OCI-LY7 (cell line): Measurements from ENCODE around the gene CEP83. TPM values are rescaled to one million over a fixed set of nuclear protein-coding genes. Genes with fewer than 3 reads are reported as not detected.

Experiments
- BruUV-seq: library from RNA; stranded (reverse); fragments of 400-500 nt; replicated peaks from 2 replicates; lab custom pipeline; 2021; lab: Mats Ljungman, UMichigan
- CTCF ChIA-PET: fragments of 300-600 bp; sonication (Branson Sonifier 250); formaldehyde crosslinking; loops from one replicate; lab custom pipeline; 2022; ENCODE audit warnings: antibody characterized with exemption; ENCODE audit not compliant: unreplicated experiment; lab: Charles Lee
- POLR2A ChIA-PET: fragments of 300-600 bp; sonication (Branson Sonifier 250); formaldehyde crosslinking; loops from one replicate; lab custom pipeline; 2022; ENCODE audit warnings: antibody characterized with exemption; lab: Charles Lee
- DNase-seq: peaks from one replicate; pipeline ENCODE4 v3.0.0-alpha.2; 2015; ENCODE audit warnings: low spot score
- H2AFZ ChIP-seq: fragments of 200-600 bp; sonication (generic), shearing (Covaris generic); 2 replicates; pipeline ENCODE4 v1.6.1; 2014; ENCODE audit warnings: mild to moderate bottlenecking, antibody characterized with exemption, low read length, moderate library complexity
- H3K27ac ChIP-seq: fragments of 200-600 bp; sonication (generic); 2 replicates; pipeline ENCODE4 v1.5.1; 2014; ENCODE audit warnings: mixed run types, low read depth, mild to moderate bottlenecking, moderate library complexity, low read length, inconsistent platforms; ENCODE audit not compliant: poor library complexity, severe bottlenecking
- H3K36me3 ChIP-seq: fragments of 200-600 bp; sonication (generic); 2 replicates; pipeline ENCODE4 v1.6.1; 2014; ENCODE audit warnings: mild to moderate bottlenecking, antibody characterized with exemption, low read length, moderate library complexity, mixed read lengths; ENCODE audit not compliant: insufficient read depth
- H3K4me1 ChIP-seq: fragments of 200-600 bp; sonication (generic); 2 replicates; pipeline ENCODE4 v1.5.1; 2014; ENCODE audit warnings: mild to moderate bottlenecking, low read length; ENCODE audit not compliant: insufficient read depth, poor library complexity, severe bottlenecking
- H3K4me2 ChIP-seq: fragments of 200-600 bp; sonication (generic); 2 replicates; pipeline ENCODE4 v1.6.1; 2014; ENCODE audit warnings: mild to moderate bottlenecking, low read length
- H3K4me3 ChIP-seq: fragments of 200-600 bp; sonication (generic); 2 replicates; pipeline ENCODE4 v1.5.1; 2014; ENCODE audit warnings: mild to moderate bottlenecking, low read depth, low read length; ENCODE audit not compliant: poor library complexity, severe bottlenecking
- H3K79me2 ChIP-seq: fragments of 200-600 bp; sonication (generic); 2 replicates; pipeline ENCODE4 v1.6.1; 2016; ENCODE audit warnings: low read depth, mild to moderate bottlenecking, low read length, moderate library complexity, mixed read lengths; ENCODE audit not compliant: insufficient read depth
- H3K9me2 ChIP-seq: fragments of 200-600 bp; sonication (generic); 2 replicates; pipeline ENCODE4 v1.6.1; 2016; ENCODE audit warnings: mild to moderate bottlenecking, low read length, mixed read lengths; ENCODE audit not compliant: insufficient read depth
- H3K9me3 ChIP-seq: fragments of 200-600 bp; sonication (generic); 2 replicates; pipeline ENCODE4 v1.6.1; 2014; ENCODE audit warnings: mild to moderate bottlenecking, mixed run types, low read length, mixed read lengths
- H4K20me1 ChIP-seq: fragments of 200-600 bp; sonication (generic); 2 replicates; pipeline ENCODE4 v1.6.1; 2014; ENCODE audit warnings: mild to moderate bottlenecking, antibody characterized with exemption, low read length, moderate library complexity, mixed read lengths; ENCODE audit not compliant: insufficient read depth
- CTCF ChIP-seq: fragments of 200-600 bp; sonication (generic); conservative IDR thresholded peaks from 2 replicates; pipeline ENCODE4 v1.5.1; 2014; ENCODE audit warnings: mild to moderate bottlenecking, antibody characterized with exemption, low read length, moderate library complexity, mixed read lengths
- EZH2phosphoT487 ChIP-seq: fragments of 200-600 bp; sonication (generic); IDR thresholded peaks from 2 replicates; pipeline ENCODE4 v1.6.1; 2018; ENCODE audit warnings: low read depth, borderline replicate concordance, mild to moderate bottlenecking, mixed run types, antibody characterized with exemption, low read length, moderate library complexity, mixed read lengths
- intact Hi-C: fragments of 100-400 bp; cut with micrococcal nuclease; formaldehyde crosslinking; loops from one replicate; pipeline ENCODE4 v1.10.0; 2022; ENCODE audit not compliant: unreplicated experiment
- total RNA-seq, 2 experiments: library from RNA; depleted of rRNA in 1 of 2; stranded (reverse); fragments of >200 nt in 1 of 2; shearing (Covaris generic) in 1 of 2; gene quantifications; 2 replicates each; pipeline ENCODE4 v1.2.3, GENCODE V29; 2014 to 2022

Gene CEP83
- total RNA-seq, 2 experiments from 2014 or later, result 29.7 to 35.2 TPM

- no TSS peak for BruUV-seq
- ChIA-PET CTCF (no interaction called here), POLR2A (interaction anchor here (1.5 kb wide), 1 partner anchor 228 kb away, joined by 3 read pairs; no protein-coding TSS in a partner anchor)
- no peak overlapping the region for H2AFZ ChIP-seq
- DNase-seq, result no peak
- H3K79me2 ChIP-seq, result no peaks in the 10 kb centered on the region
- no peak for TF ChIP-seq CTCF
- TF ChIP-seq EZH2phosphoT487, result no peak
- no peak overlapping the region for H3K4me2 ChIP-seq
- H3K4me1 ChIP-seq, result no peaks in the 10 kb centered on the region
- H4K20me1 ChIP-seq, result no peaks in the 10 kb centered on the region
- no peak overlapping the region for H3K4me3 ChIP-seq
- no peaks in the 10 kb centered on the region for H3K9me2 ChIP-seq
- intact Hi-C loops, result no loop called here
- H3K27ac ChIP-seq, result no peak overlapping the region
- H3K36me3 ChIP-seq, result peaks cover 56% of the 10 kb centered on the region
- H3K9me3 ChIP-seq, result peaks cover 29% of the 10 kb centered on the region
These were observed 97.0 kb downstream of the CEP83 start for GRCh38 chr12:94362653-94363052.

DNA sequence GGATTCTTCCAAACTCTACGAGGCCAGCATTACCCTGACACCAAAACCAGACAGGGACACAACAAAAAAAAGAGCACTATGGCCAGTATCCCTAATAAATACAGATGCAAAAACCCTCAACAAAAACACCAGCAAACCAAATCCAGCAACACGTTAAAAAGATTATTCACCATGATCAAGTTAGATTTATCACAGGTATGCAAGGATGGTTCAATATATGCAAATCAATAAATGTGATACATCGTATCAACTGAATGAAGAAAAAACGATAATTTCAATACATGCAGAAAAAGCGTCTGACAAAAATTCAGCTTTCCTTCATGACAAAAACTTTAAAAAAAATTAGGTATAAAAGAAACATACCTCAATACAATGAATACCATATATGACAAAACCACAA is 99.9 kb downstream of the CEP83 start:
- DNase-seq, result no peak
- Histone ChIP-seq H3K36me3 (peaks cover 36% of the 10 kb centered on the region), H2AFZ (no peak overlapping the region), H3K4me1 (no peaks in the 10 kb centered on the region), H3K4me3 (no peak overlapping the region), H3K79me2 (no peaks in the 10 kb centered on the region), H3K27ac (no peak overlapping the region), H3K9me2 (no peaks in the 10 kb centered on the region), H3K4me2 (no peak overlapping the region), H3K9me3 (peaks cover 29% of the 10 kb centered on the region), H4K20me1 (no peaks in the 10 kb centered on the region)
- TF ChIP-seq EZH2phosphoT487, result no peak
- no peak for TF ChIP-seq CTCF
- no TSS peak for BruUV-seq
- ChIA-PET POLR2A (interaction anchor here (0.6 kb wide), 1 partner anchor 9 kb away, joined by 3 read pairs; no protein-coding TSS in a partner anchor), CTCF (no interaction called here)
- intact Hi-C loops, result no loop called here

DNA sequence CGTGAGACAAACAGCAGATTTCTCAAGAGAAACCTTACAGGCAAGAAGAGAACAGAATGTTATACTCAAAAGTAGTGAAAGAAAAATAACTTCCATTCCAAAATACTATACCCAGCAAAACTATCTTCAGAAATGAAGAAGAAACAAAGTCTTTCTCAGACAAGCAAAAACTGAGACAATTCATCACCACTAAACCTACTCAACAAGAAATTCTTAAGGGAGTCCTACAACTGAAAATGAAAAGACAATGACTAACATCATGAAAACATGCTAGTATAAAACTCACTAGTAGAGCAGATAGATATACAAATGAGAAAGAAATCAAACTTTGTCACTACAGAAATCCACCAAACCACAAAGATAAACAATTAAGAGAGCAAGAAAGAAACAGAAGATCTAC is 106.5 kb downstream of the CEP83 start:
- Histone ChIP-seq H4K20me1 (no peaks in the 10 kb centered on the region), H2AFZ (no peak overlapping the region), H3K4me2 (no peak overlapping the region), H3K27ac (no peak overlapping the region), H3K79me2 (no peaks in the 10 kb centered on the region), H3K9me3 (peaks cover 41% of the 10 kb centered on the region), H3K36me3 (peaks cover 32% of the 10 kb centered on the region), H3K4me1 (no peaks in the 10 kb centered on the region), H3K4me3 (no peak overlapping the region), H3K9me2 (no peaks in the 10 kb centered on the region)
- DNase-seq, result no peak
- TF ChIP-seq CTCF (no peak), EZH2phosphoT487 (no peak)
- CTCF ChIA-PET, result no interaction called here
- BruUV-seq, result no TSS peak
- POLR2A ChIA-PET, result no interaction called here
- intact Hi-C loops, result no loop called here
